Pancreas (tissue), 10 donors: Measurements from ENCODE around the gene CDH12. TPM values are rescaled to one million over a fixed set of nuclear protein-coding genes. Genes with fewer than 3 reads are reported as not detected.

ENCODE experiments used
- ATAC-seq, 4 donors: fragments of 200-7000 bp; cut with Tn5 transposase; one replicate each; pipeline versions ENCODE4 v1.8.0 to v1.9.1; 2020; ENCODE audit warnings: mild to moderate bottlenecking in 4 of 4, moderate library complexity in 4 of 4
- DNase-seq, 6 donors: peaks; one replicate each; pipeline ENCODE4 v3.0.0-alpha.2; 2020
- FAIRE-seq: peaks from 2 replicates; lab custom pipeline; 2012; peaks lifted over from hg19 to GRCh38; lab: Jason Lieb, UNC
- H3K27ac ChIP-seq, 4 donors: fragments of 200-600 bp; sonication (generic); 1 replicate in 3 of 4; 2 replicates in 1 of 4; pipeline versions ENCODE4 v1.5.0 to v1.8.0; 2020
- H3K27me3 ChIP-seq, 4 donors: fragments of 200-600 bp; one replicate each; pipeline ENCODE4 v1.8.0; 2021
- H3K36me3 ChIP-seq, 3 donors: fragments of 200-600 bp; sonication (generic) in 1 of 3; one replicate each; pipeline versions ENCODE4 v1.5.0 to v1.8.0; 2020 to 2021
- H3K4me1 ChIP-seq, 3 donors: fragments of 200-600 bp; one replicate each; pipeline ENCODE4 v1.8.0; 2021
- H3K4me3 ChIP-seq, 4 donors: fragments of 200-600 bp; sonication (generic) in 2 of 4; one replicate each; pipeline versions ENCODE4 v1.5.0 to v1.8.0; 2020 to 2021
- H3K9me3 ChIP-seq, 4 donors: fragments of 200-600 bp; one replicate each; pipeline ENCODE4 v1.8.0; 2021
- WGBS, 2 donors: extraction: QIAGEN DNeasy Blood & Tissue Kit; methylation state at CpG; one replicate each; pipeline ENCODE4 v1.1.7; 2013; 5-methylcytosine and 5-hydroxymethylcytosine counted together
- intact Hi-C, 3 donors: fragments of 100-400 bp; cut with DNase I; formaldehyde crosslinking; loops; one replicate each; pipeline versions ENCODE4 v1.11.1 to v1.14.2; 2022
- polyA plus RNA-seq, 2 donors: library from polyadenylated mRNA; stranded (reverse); fragments of 200-250 nt; gene quantifications; one replicate each; pipeline ENCODE4 v1.2.3, GENCODE V29; 2013
- total RNA-seq, 6 donors: library from RNA; stranded (reverse); fragmentation: NEBNext Ultra II Directional in 4 of 6; extraction: Animal tissue kit (Norgen Biotek cat#: 25700) in 4 of 6; gene quantifications; one replicate each; pipeline versions ENCODE4 v1.2.1 to v1.2.4, GENCODE V29; 2021 to 2023
- TF ChIP-seq, protein P1 (sequence below), 4 donors: fragments of 200-600 bp; sonication (generic) in 3 of 4; IDR thresholded peaks; one replicate each; pipeline versions ENCODE4 v1.5.0 to v1.8.0; 2021; ENCODE audit warnings: antibody characterized with exemption in 4 of 4
- donor health status: healthy with polysubstance abuse.
- donor health status: DM: no; HTN: no; CAD: no; lungs with moderate emphysema.
- donor health status: DM: no; HTN: no; CAD: no.
- donor health status: control.
- donor health status: control.
- donor health status: Bipolar disorder and iron deficiency.
- donor health status: DM: yes; HTN: yes; CAD: no.
- donor health status: DM: no; HTN: no; CAD: no.
- donor health status: DM: no; HTN: no; CAD: no.
- donor health status: DM: yes; HTN: yes; CAD: no.

CDH12 gene
- total and polyA plus RNA-seq, 8 donors = 0.12 to 0.31 (median 0.17) TPM; not detected in 4

DNA sequence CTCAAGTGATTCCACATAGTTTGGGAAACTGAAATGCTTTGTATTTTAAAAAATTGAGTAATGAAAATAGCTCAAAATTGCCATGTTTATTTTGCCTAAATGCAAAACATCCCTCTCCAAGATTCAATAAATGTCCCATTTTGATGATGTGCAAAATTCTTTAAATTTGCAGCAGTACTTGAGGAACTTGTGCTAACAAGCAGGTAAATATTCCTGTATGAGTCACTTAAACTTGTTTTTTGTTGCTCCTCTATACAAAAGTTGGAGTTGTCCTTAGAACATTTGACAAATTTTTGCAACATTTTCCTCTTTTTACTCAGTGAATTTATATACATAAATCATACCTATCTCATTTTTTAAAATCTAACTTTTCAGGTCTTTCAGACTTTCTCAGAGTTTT lies 280.2 kb downstream of the CDH12 start:
- Histone ChIP-seq H3K27ac (no peak overlapping the region), H3K4me3 (no peak overlapping the region), H3K27me3 (no peaks in the 10 kb centered on the region), H3K36me3 (no peaks in the 10 kb centered on the region), H3K4me1 (no peaks in the 10 kb centered on the region), H3K9me3 (no peaks in the 10 kb centered on the region)
- FAIRE-seq = no peak
- no peak for ATAC-seq
- intact Hi-C loops = no loop called here
- TF ChIP-seq, protein P1, sequence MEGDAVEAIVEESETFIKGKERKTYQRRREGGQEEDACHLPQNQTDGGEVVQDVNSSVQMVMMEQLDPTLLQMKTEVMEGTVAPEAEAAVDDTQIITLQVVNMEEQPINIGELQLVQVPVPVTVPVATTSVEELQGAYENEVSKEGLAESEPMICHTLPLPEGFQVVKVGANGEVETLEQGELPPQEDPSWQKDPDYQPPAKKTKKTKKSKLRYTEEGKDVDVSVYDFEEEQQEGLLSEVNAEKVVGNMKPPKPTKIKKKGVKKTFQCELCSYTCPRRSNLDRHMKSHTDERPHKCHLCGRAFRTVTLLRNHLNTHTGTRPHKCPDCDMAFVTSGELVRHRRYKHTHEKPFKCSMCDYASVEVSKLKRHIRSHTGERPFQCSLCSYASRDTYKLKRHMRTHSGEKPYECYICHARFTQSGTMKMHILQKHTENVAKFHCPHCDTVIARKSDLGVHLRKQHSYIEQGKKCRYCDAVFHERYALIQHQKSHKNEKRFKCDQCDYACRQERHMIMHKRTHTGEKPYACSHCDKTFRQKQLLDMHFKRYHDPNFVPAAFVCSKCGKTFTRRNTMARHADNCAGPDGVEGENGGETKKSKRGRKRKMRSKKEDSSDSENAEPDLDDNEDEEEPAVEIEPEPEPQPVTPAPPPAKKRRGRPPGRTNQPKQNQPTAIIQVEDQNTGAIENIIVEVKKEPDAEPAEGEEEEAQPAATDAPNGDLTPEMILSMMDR (IDR thresholded peaks at IDR 0.05) = no peak
- DNase-seq = no peak

DNA sequence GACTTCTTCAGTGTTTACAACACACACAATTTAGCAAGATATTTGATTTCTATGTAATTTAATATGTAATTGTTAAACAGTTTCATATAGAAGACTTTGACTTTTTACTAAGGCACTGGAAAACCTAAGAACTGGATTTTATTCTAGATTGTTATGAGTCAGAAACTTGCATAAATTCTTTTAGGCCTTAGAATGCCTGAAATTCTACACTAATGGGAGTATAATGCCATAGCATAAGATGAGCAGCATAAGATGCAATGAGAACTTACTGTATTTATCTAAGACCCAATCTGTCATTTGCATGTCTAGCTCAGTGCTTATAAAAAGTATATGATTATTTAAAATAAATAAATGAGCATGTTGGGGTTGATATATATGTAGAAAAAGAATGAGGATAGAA lies 285.2 kb downstream of the CDH12 start:
- no peaks in the 10 kb centered on the region for H3K4me1 ChIP-seq
- no peak for FAIRE-seq

DNA sequence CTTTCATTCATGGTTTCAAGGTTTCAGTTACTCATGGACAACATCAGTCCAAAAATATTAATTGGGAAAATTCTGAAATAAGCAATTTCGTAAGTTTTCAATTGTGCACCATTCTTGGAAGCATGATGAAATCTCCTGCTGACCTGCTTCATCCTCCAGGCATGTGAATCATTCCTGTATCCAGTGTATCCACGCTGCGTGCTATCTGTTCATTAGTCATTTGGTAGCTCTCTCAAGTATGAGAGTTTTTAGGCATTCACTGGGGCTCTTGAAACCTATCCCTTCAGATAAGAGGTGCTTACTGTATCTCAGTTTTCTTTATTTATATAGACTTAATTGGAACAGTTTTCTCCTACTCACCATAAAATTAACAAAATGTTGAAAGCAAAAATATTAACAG lies 293.0 kb downstream of the CDH12 start:
- ATAC-seq (no peak), DNase-seq (no peak), FAIRE-seq (no peak)
- H3K4me3 ChIP-seq = no peak overlapping the region
- WGBS, 2 donors = 40 to 50% methylated on average over 3 of the region's 3 CpGs
- H3K9me3 ChIP-seq = no peaks in the 10 kb centered on the region
- intact Hi-C loops = no loop called here
- no peaks in the 10 kb centered on the region for H3K4me1 ChIP-seq
- H3K36me3 ChIP-seq = no peaks in the 10 kb centered on the region
- H3K27ac ChIP-seq = no peak overlapping the region
- TF ChIP-seq, protein P1 (IDR thresholded peaks at IDR 0.05) = no peak
- no peaks in the 10 kb centered on the region for H3K27me3 ChIP-seq

More for the DNA sequence above, 285.2 kb downstream of the CDH12 start:
- H3K9me3 ChIP-seq = no peaks in the 10 kb centered on the region
- no peaks in the 10 kb centered on the region for H3K27me3 ChIP-seq
- TF ChIP-seq, protein P1 (IDR thresholded peaks at IDR 0.05) = no peak
- ATAC-seq (no peak), DNase-seq (no peak)
- H3K4me3 ChIP-seq = no peak overlapping the region
- H3K36me3 ChIP-seq = no peaks in the 10 kb centered on the region
- H3K27ac ChIP-seq = no peak overlapping the region
- intact Hi-C loops = no loop called here

DNA sequence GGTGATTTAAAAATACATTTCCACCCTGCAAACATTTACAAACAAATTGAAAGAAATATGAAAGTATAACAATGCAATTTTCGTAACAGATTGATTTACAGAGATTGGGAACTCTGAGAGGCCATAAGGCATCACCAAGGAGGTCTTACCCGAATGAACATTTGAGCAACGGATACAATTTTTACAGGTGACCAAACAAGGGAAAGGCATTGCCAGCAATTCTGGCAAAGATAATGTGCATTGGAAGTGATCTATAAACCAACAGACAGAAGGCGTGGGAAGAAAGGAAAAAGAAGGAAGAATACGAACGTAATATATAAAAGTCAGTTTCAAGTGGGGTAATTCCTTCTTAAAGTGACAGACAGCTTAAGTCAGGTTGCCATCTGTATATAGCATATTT lies 295.9 kb downstream of the CDH12 start:
- Histone ChIP-seq H3K4me1 (no peaks in the 10 kb centered on the region), H3K27me3 (no peaks in the 10 kb centered on the region), H3K36me3 (no peaks in the 10 kb centered on the region), H3K9me3 (no peaks in the 10 kb centered on the region), H3K4me3 (no peak overlapping the region), H3K27ac (no peak overlapping the region)
- TF ChIP-seq, protein P1 (IDR thresholded peaks at IDR 0.05) = no peak
- ATAC-seq = no peak
- no peak for FAIRE-seq
- DNase-seq = no peak
- intact Hi-C loops = no loop called here
- 53 to 64% methylated on average over 6 of the region's 6 CpGs for WGBS, 2 donors

DNA sequence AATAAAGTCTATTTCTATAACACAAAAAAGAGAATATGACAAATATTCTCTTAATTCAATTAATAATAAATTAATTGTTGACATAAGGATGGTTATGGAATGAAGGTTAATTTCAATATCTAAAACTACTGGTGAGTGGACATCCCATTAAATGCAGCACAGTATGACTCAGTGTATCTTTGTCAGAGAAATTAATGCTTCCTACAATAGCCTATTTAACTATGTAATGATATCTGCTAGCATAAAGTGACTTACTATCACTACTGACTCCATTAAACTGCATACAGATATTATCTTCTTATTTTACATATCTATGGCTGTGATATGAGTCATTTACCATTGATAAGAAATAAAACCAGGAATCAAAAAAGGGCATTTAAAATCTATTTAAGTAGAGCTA lies 298.7 kb downstream of the CDH12 start:
- Histone ChIP-seq H3K36me3 (no peaks in the 10 kb centered on the region), H3K27me3 (no peaks in the 10 kb centered on the region), H3K9me3 (no peaks in the 10 kb centered on the region), H3K4me1 (no peaks in the 10 kb centered on the region), H3K27ac (no peak overlapping the region), H3K4me3 (no peak overlapping the region)
- TF ChIP-seq, protein P1 (IDR thresholded peaks at IDR 0.05) = no peak
- intact Hi-C loops = no loop called here
- DNase-seq (no peak), FAIRE-seq (no peak), ATAC-seq (no peak)
